Astrocyte of the cerebellum (primary cell): ENCODE measurements around the gene SGIP1.
"Not testable (repeated sequence)": the region's sequence is repeated elsewhere in the genome, so short reads cannot be mapped to it uniquely, and the experiment has no call there.

Experiments used
- DNase-seq: peaks from one replicate; pipeline ENCODE4 v3.0.0-alpha.2; 2011; ENCODE audit warnings: low read depth
- H3K4me3 ChIP-seq: 2 replicates; pipeline ENCODE4 v1.5.1; 2011; ENCODE audit warnings: mild to moderate bottlenecking, low read depth, low read length, moderate library complexity
- CTCF ChIP-seq: IDR thresholded peaks from 2 replicates; pipeline ENCODE4 v1.5.1; 2012; ENCODE audit warnings: low read length, low read depth, moderate library complexity, mild to moderate bottlenecking; ENCODE audit errors: missing control alignments
- in situ Hi-C: cut with HindIII; loops from 2 replicates; pipeline ENCODE4 v1.10.0; 2017; ENCODE audit warnings: low sequenced_read_pairs

SGIP1 gene

GRCh38 chr1:66728021-66728420 lies 194.1 kb downstream of the SGIP1 start:
- no peak for DNase-seq
- TF ChIP-seq CTCF = no peak
- no peak overlapping the region for H3K4me3 ChIP-seq
- in situ Hi-C loops = no loop called here

- H3K4me3 ChIP-seq, DNase-seq, in situ Hi-C loops: not testable (repeated sequence)
Measured at GRCh38 chr1:66728716-66729115, 194.8 kb downstream of the SGIP1 start.

GRCh38 chr1:66729119-66729518 lies 195.2 kb downstream of the SGIP1 start:
- H3K4me3 ChIP-seq = no peak overlapping the region
- in situ Hi-C loops = no loop called here

GRCh38 chr1:66729523-66729922 lies 195.6 kb downstream of the SGIP1 start:
- no peak overlapping the region for H3K4me3 ChIP-seq
- DNase-seq = no peak
- in situ Hi-C loops = no loop called here
- TF ChIP-seq CTCF = no peak

More at GRCh38 chr1:66729119-66729518, 195.2 kb downstream of the SGIP1 start:
- no peak for DNase-seq
- no peak for TF ChIP-seq CTCF

- no peak for DNase-seq
- TF ChIP-seq CTCF = no peak
- in situ Hi-C loops = no loop called here
- no peak overlapping the region for H3K4me3 ChIP-seq
Measured at GRCh38 chr1:66730462-66730861, 196.5 kb downstream of the SGIP1 start.

- DNase-seq = no peak
- in situ Hi-C loops = no loop called here
- no peak overlapping the region for H3K4me3 ChIP-seq
- no peak for TF ChIP-seq CTCF
Measured at GRCh38 chr1:66731170-66731865, 197.4 kb downstream of the SGIP1 start.

GRCh38 chr1:66732407-66733166 lies 198.6 kb downstream of the SGIP1 start:
- in situ Hi-C loops = no loop called here
- DNase-seq = no peak
- no peak overlapping the region for H3K4me3 ChIP-seq
- TF ChIP-seq CTCF = no peak
